Smooth muscle cell of the coronary artery (primary cell): ENCODE data around the gene PAPSS2. TPM values are rescaled to one million over a fixed set of nuclear protein-coding genes. Genes with fewer than 3 reads are reported as not detected.

Experiments
- total RNA-seq: library from RNA; depleted of rRNA; stranded (reverse); fragments of >200 nt; gene quantifications from 2 replicates; pipeline ENCODE4 v1.2.3, GENCODE V29; 2014; ENCODE audit warnings: low replicate concordance

The PAPSS2 gene
- 122 and 168 TPM in 2 replicates for total RNA-seq

GRCh38 chr10:87659571-87660483 is at the start of gene PAPSS2:
PAPSS2 (plus strand) TSS chr10:87659878; CDS start chr10:87659982, 104 bp downstream.

Other genes with a start within 250 kb of the PAPSS2 start
- gene MINPP1, start 155.0 kb upstream of the PAPSS2 start, total RNA-seq: 19.3 and 19.8 TPM in 2 replicates
- gene ATAD1, start 158.3 kb downstream of the PAPSS2 start, total RNA-seq: 20.8 and 30.8 TPM in 2 replicates
- gene KLLN, start 203.7 kb downstream of the PAPSS2 start, total RNA-seq: 0.12 and 0.30 TPM in 2 replicates
- gene PTEN, start 203.7 kb downstream of the PAPSS2 start, total RNA-seq: 113 and 235 TPM in 2 replicates